DOHH2 (cell line): ENCODE results near the gene DEUP1.
"Not testable (repeated sequence)": the region's sequence is repeated elsewhere in the genome, so short reads cannot be mapped to it uniquely, and the experiment has no call there.

Experiments used
- H3F3A ChIP-seq: fragments of 200-600 bp; sonication (generic), shearing (Covaris generic); 2 replicates; pipeline ENCODE4 v1.6.0; 2016; ENCODE audit warnings: antibody characterized with exemption, mild to moderate bottlenecking; ENCODE audit not compliant: control insufficient read depth, insufficient read depth
- H3K27ac ChIP-seq: fragments of 200-600 bp; sonication (generic); 2 replicates; pipeline ENCODE4 v1.5.1; 2014; ENCODE audit warnings: low read depth, mild to moderate bottlenecking, low read length, moderate library complexity
- H3K27me3 ChIP-seq: fragments of 200-600 bp; sonication (generic); 2 replicates; pipeline ENCODE4 v1.6.1; 2014; ENCODE audit warnings: mild to moderate bottlenecking, low read length, mixed read lengths; ENCODE audit not compliant: control insufficient read depth
- H3K36me3 ChIP-seq: fragments of 200-600 bp; sonication (generic); 2 replicates; pipeline ENCODE4 v1.6.1; 2014; ENCODE audit warnings: mild to moderate bottlenecking, low read length, moderate library complexity, mixed read lengths; ENCODE audit not compliant: control insufficient read depth
- H3K4me1 ChIP-seq: fragments of 200-600 bp; sonication (generic); 2 replicates; pipeline ENCODE4 v1.6.1; 2014; ENCODE audit warnings: mild to moderate bottlenecking, low read length, mixed read lengths; ENCODE audit not compliant: control insufficient read depth
- H3K4me2 ChIP-seq: fragments of 200-600 bp; sonication (generic); 2 replicates; pipeline ENCODE4 v1.6.0; 2014; ENCODE audit warnings: mild to moderate bottlenecking, low read length, moderate library complexity
- H3K4me3 ChIP-seq: fragments of 200-600 bp; sonication (generic); 2 replicates; pipeline ENCODE4 v1.5.1; 2014; ENCODE audit warnings: mild to moderate bottlenecking, low read length, mixed read lengths
- H3K79me2 ChIP-seq: fragments of 200-600 bp; sonication (generic); 2 replicates; pipeline ENCODE4 v1.6.1; 2014; ENCODE audit warnings: mild to moderate bottlenecking, low read length, mixed read lengths; ENCODE audit not compliant: control insufficient read depth
- H3K9me2 ChIP-seq: fragments of 200-600 bp; sonication (generic); replicated peaks from 2 replicates; pipeline ENCODE4 v1.6.1; 2014; ENCODE audit warnings: mild to moderate bottlenecking, low read length, mixed read lengths; ENCODE audit not compliant: control insufficient read depth
- H3K9me3 ChIP-seq: fragments of 200-600 bp; sonication (generic); 2 replicates; pipeline ENCODE4 v1.6.1; 2014; ENCODE audit warnings: antibody characterized with exemption, low read length, mixed read lengths; ENCODE audit not compliant: control insufficient read depth, insufficient read depth
- H4K20me1 ChIP-seq: fragments of 200-600 bp; sonication (generic); 2 replicates; pipeline ENCODE4 v1.6.0; 2014; ENCODE audit warnings: low read depth, mild to moderate bottlenecking, antibody characterized with exemption, low read length, moderate library complexity; ENCODE audit not compliant: control insufficient read depth, insufficient read depth
- CTCF ChIP-seq: fragments of 200-600 bp; sonication (generic); IDR thresholded peaks from one replicate; pipeline ENCODE4 v1.5.1; 2014; ENCODE audit warnings: antibody characterized with exemption, mild to moderate bottlenecking, low read depth, low read length; ENCODE audit not compliant: poor library complexity, severe bottlenecking
- EZH2phosphoT487 ChIP-seq: fragments of 200-600 bp; sonication (generic); IDR thresholded peaks from 2 replicates; pipeline ENCODE4 v1.6.1; 2017; ENCODE audit warnings: borderline replicate concordance, mild to moderate bottlenecking, antibody characterized with exemption, low read length, moderate library complexity, mixed read lengths

The DEUP1 gene

GRCh38 chr11:93303689-93304088, 26.9 kb upstream of the DEUP1 start:
- no peaks in the 10 kb centered on the region for H3K36me3 ChIP-seq
- H3F3A ChIP-seq, result no peaks in the 10 kb centered on the region
- H3K9me3 ChIP-seq, result no peaks in the 10 kb centered on the region
- no peaks in the 10 kb centered on the region for H4K20me1 ChIP-seq
- H3K9me2 ChIP-seq, result no peaks in the 10 kb centered on the region
- H3K27me3 ChIP-seq, result no peaks in the 10 kb centered on the region
- no peak for TF ChIP-seq EZH2phosphoT487
- TF ChIP-seq CTCF, result no peak
- no peak overlapping the region for H3K27ac ChIP-seq
- H3K79me2 ChIP-seq, result no peaks in the 10 kb centered on the region
- H3K4me1 ChIP-seq, result no peaks in the 10 kb centered on the region
- no peak overlapping the region for H3K4me3 ChIP-seq
- no peak overlapping the region for H3K4me2 ChIP-seq

GRCh38 chr11:93314399-93314798, 16.1 kb upstream of the DEUP1 start:
- H3K36me3 ChIP-seq, H3K4me2 ChIP-seq, H3K4me1 ChIP-seq, H3K79me2 ChIP-seq, H3K4me3 ChIP-seq, H3K9me2 ChIP-seq, H3K27ac ChIP-seq, H3K27me3 ChIP-seq, H3F3A ChIP-seq, H4K20me1 ChIP-seq, H3K9me3 ChIP-seq: not testable (repeated sequence)

- no peaks in the 10 kb centered on the region for H3K27me3 ChIP-seq
- H3K4me2 ChIP-seq, result no peak overlapping the region
- no peaks in the 10 kb centered on the region for H3K4me1 ChIP-seq
- H4K20me1 ChIP-seq, result no peaks in the 10 kb centered on the region
- TF ChIP-seq EZH2phosphoT487, result no peak
- no peak for TF ChIP-seq CTCF
- H3K9me3 ChIP-seq, result no peaks in the 10 kb centered on the region
- no peak overlapping the region for H3K4me3 ChIP-seq
- H3K9me2 ChIP-seq, result no peaks in the 10 kb centered on the region
- no peak overlapping the region for H3K27ac ChIP-seq
- H3K79me2 ChIP-seq, result no peaks in the 10 kb centered on the region
- no peaks in the 10 kb centered on the region for H3F3A ChIP-seq
- no peaks in the 10 kb centered on the region for H3K36me3 ChIP-seq
Measured at GRCh38 chr11:93319224-93319839, 11.2 kb upstream of the DEUP1 start.

GRCh38 chr11:93320230-93320629, 10.3 kb upstream of the DEUP1 start:
- no peaks in the 10 kb centered on the region for H3K27me3 ChIP-seq
- no peaks in the 10 kb centered on the region for H3K4me1 ChIP-seq
- no peaks in the 10 kb centered on the region for H3K79me2 ChIP-seq
- H3K36me3 ChIP-seq, result no peaks in the 10 kb centered on the region
- H3K4me2 ChIP-seq, result no peak overlapping the region
- no peaks in the 10 kb centered on the region for H3K9me2 ChIP-seq
- H3F3A ChIP-seq, result no peaks in the 10 kb centered on the region
- H3K27ac ChIP-seq, result no peak overlapping the region
- no peaks in the 10 kb centered on the region for H4K20me1 ChIP-seq
- TF ChIP-seq EZH2phosphoT487 (no peak), CTCF (no peak)
- H3K9me3 ChIP-seq, result no peaks in the 10 kb centered on the region
- no peak overlapping the region for H3K4me3 ChIP-seq
